LNCAP (cell line): ENCODE measurements around the gene TRAPPC13.

Experiments
- TF ChIP-seq, protein P1 (sequence below): fragments of 450-650 bp; IDR thresholded peaks from 2 replicates; pipeline ENCODE4 v1.5.1; 2017; ENCODE audit warnings: mild to moderate bottlenecking

Gene TRAPPC13

DNA sequence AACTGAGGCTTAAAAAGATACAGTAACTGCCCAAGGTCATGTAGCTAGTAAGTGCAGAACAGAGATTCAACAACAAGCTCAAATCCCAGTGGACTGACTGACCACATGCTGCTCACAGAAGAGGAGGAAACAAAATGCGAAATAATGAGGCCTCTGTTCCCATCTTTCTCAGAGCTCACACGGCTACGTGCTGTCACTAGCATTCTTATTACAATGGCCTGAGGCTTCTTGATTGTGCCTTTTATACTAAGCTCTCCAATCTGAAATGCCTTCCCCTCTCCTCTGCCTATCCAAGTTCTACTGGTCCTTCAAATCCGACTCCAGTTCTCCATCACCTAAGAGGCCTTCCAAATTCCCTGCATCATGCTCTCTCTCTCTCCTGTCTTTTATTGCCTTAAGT is 71.1 kb downstream of the TRAPPC13 start:
- TF ChIP-seq, protein P1, sequence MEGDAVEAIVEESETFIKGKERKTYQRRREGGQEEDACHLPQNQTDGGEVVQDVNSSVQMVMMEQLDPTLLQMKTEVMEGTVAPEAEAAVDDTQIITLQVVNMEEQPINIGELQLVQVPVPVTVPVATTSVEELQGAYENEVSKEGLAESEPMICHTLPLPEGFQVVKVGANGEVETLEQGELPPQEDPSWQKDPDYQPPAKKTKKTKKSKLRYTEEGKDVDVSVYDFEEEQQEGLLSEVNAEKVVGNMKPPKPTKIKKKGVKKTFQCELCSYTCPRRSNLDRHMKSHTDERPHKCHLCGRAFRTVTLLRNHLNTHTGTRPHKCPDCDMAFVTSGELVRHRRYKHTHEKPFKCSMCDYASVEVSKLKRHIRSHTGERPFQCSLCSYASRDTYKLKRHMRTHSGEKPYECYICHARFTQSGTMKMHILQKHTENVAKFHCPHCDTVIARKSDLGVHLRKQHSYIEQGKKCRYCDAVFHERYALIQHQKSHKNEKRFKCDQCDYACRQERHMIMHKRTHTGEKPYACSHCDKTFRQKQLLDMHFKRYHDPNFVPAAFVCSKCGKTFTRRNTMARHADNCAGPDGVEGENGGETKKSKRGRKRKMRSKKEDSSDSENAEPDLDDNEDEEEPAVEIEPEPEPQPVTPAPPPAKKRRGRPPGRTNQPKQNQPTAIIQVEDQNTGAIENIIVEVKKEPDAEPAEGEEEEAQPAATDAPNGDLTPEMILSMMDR = no peak

DNA sequence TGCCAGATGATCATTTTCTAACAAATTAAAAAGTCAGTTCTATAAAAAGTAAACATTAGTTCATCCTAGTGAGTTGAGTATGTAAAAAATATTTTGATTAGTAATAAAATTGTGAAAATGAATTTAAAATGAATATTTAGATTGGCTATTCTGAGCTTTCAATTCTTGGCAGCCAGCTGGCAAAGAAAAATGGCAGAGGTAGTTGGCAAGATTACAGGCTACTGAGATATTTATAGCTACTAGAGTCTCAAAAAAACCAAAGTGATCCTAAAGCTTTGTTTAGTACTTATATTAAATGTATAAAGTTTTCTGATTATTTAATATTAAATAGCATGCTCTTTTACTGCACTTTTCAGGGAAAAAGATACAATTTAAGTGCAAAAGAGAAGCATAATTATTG is 72.1 kb downstream of the TRAPPC13 start:
- TF ChIP-seq, protein P1 = no peak

DNA sequence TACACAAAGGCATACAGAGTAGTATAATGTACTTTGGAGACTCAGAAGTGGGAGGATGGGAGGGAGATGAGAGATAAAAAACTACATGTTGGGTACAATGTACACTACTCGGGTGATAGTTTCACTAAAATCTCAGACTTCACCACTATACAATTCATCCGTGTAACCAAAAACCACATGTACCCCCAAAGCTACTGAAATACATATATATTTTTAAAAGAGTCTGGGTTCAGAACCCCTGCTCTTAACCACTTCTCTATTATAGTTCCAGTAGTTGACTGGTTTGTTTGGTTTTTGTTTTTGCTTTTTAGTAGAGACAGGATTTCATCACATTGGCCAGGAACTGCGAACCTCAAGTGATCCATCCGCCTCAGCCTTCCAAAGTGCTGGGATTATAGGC is 74.5 kb downstream of the TRAPPC13 start:
- TF ChIP-seq, protein P1 = no peak

DNA sequence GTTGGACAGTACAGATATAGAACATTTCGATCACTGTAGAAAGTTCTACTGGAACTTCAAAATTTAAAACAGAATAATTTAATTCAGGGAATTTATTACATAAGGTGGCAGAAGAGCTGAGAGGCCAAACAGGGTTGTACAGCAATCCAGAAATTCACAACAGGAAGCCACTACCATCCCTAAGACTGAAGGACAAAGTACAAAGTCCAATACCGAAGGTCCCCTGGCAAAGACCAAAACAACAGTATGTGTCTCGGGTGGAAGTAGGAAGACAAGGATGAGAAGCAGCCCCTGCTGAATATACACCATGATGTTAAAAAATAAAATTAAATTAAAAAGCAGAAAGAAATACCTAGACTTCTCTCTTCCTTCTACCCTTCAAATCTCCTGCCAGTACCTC is 77.2 kb downstream of the TRAPPC13 start:
- TF ChIP-seq, protein P1 = no peak

DNA sequence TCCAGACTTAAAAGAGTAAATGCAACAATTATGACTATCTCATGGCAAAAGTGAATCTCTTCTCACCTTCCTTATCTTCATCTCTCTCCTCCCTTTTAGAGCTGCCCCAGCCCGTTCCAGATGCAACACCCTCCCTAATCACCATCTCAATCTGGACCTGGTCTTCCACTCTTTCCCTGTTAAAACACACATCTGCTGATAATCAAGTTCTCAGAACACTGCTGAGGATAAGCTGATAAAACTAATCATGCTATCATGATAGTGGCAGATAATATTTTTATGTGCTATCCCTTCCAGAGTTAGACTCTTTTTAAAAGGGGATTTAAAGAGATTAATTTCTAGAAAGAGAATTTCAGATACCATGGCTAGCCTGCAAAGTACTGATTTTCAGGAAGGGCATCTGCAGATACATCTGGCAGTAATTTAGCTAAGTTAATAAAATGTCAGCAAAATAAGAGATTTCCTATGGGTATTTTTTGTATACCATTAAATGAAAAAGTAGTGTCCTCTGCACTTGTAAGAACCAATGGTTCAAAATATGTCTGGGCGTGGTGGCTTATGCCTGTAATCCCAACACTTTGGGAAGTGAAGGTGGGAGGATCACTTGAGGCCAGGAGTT is 79.9 kb downstream of the TRAPPC13 start:
- TF ChIP-seq, protein P1 = no peak

DNA sequence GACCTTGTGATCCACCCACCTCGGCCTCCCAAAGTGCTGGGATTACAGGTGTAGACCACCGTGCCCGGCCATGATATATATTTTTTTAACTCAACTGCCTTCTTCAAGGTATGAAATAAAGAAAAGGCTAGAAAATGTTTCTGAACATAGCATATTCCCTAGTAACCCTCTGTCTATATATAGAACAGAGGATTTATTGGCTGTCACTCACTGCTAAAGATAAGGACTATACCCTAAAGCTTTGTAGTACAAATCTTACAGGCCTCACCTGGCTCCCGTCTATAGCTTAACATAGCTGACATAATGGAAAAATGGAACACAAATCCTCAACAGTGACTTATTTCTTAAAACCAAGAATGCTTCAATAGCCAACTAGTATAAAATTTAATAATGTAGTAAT is 82.8 kb downstream of the TRAPPC13 start:
- TF ChIP-seq, protein P1 = no peak

DNA sequence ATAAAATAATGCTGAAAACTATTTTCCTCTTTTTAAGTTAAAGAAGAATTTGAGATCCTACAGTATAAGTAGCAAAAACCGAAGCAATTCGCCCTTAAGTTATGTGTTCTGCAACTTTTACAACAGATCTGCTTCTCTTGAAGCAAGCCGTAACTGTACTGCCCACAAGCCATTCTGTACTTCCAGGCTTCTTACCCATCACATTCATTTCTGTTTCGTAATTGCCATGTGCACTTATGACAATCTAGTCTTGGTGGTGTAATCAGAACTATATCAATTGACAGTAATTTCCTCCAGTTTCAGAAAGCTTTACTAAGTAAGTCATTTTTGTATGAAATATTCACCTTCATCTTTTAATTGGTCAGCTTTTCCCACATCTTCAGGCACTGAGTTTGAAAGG is 83.3 kb downstream of the TRAPPC13 start:
- TF ChIP-seq, protein P1 = no peak
